DMS153 treated with DMSO at 0.1 percent for 48 hours (cell line): Measurements from ENCODE around the gene AQP12A.

Experiments used
- DNase-seq: peaks from one replicate; lab custom pipeline; 2025; ENCODE audit not compliant: unreplicated experiment; lab: John Stamatoyannopoulos, UW

AQP12A gene

GRCh38 chr2:240703417-240704341 lies 12.0 kb downstream of the AQP12A start:
- DNase-seq = no peak

GRCh38 chr2:240704651-240705050 lies 13.0 kb downstream of the AQP12A start:
- DNase-seq = no peak

GRCh38 chr2:240705204-240705791 lies 13.6 kb downstream of the AQP12A start:
- no peak for DNase-seq

- no peak for DNase-seq
Measured at GRCh38 chr2:240707043-240707756, 15.5 kb downstream of the AQP12A start.

GRCh38 chr2:240707821-240708220 lies 16.2 kb downstream of the AQP12A start:
- no peak for DNase-seq

- no peak for DNase-seq
Measured at GRCh38 chr2:240708457-240708856, 16.8 kb downstream of the AQP12A start.

GRCh38 chr2:240711296-240711695 lies 19.6 kb downstream of the AQP12A start:
- no peak for DNase-seq

- DNase-seq = no peak
Measured at GRCh38 chr2:240711701-240712100, 20.0 kb downstream of the AQP12A start.

- no peak for DNase-seq
Measured at GRCh38 chr2:240712121-240712520, 20.5 kb downstream of the AQP12A start.

GRCh38 chr2:240713071-240713927 lies 21.6 kb downstream of the AQP12A start:
- DNase-seq = no peak

- DNase-seq = no peak
Measured at GRCh38 chr2:240713928-240714746, 22.5 kb downstream of the AQP12A start.

GRCh38 chr2:240714747-240715725 lies 23.4 kb downstream of the AQP12A start:
- DNase-seq = no peak

GRCh38 chr2:240716130-240716798 lies 24.6 kb downstream of the AQP12A start:
- DNase-seq = no peak

- no peak for DNase-seq
Measured at GRCh38 chr2:240717181-240717641, 25.5 kb downstream of the AQP12A start.

GRCh38 chr2:240717681-240718581 lies 26.3 kb downstream of the AQP12A start:
- DNase-seq = no peak

- no peak for DNase-seq
Measured at GRCh38 chr2:240718896-240719490, 27.3 kb downstream of the AQP12A start.
